Transverse colon (tissue), 4 donors: ENCODE data around the gene CRTC3. TPM values are rescaled to one million over a fixed set of nuclear protein-coding genes. Genes with fewer than 3 reads are reported as not detected.

Experiments
- DNase-seq: peaks from one replicate; pipeline ENCODE4 v3.0.0-alpha.2; 2019
- H3K27ac ChIP-seq, 4 donors: fragments of 200-600 bp; sonication (generic); 2 replicates each; pipeline ENCODE4 v1.5.1; 2016 to 2018; ENCODE audit warnings: inconsistent platforms in 4 of 4
- H3K27me3 ChIP-seq: fragments of 200-600 bp; sonication (generic); 2 replicates; pipeline ENCODE4 v1.5.1; 2017; ENCODE audit warnings: inconsistent platforms
- H3K36me3 ChIP-seq, 4 donors: fragments of 200-600 bp; sonication (generic); 2 replicates each; pipeline ENCODE4 v1.5.1; 2017 to 2019; ENCODE audit warnings: inconsistent platforms in 4 of 4
- H3K4me1 ChIP-seq, 4 donors: fragments of 200-600 bp; sonication (generic); 2 replicates each; pipeline ENCODE4 v1.5.1; 2017 to 2020; ENCODE audit warnings: inconsistent platforms in 4 of 4
- H3K4me3 ChIP-seq, 4 donors: fragments of 200-600 bp; sonication (generic); 1 replicate in 1 of 4; 2 replicates in 3 of 4; pipeline versions ENCODE4 v1.5.1 to v1.6.1; 2017 to 2019; ENCODE audit warnings: inconsistent platforms in 4 of 4
- H3K9me3 ChIP-seq, 2 donors: fragments of 200-600 bp; sonication (generic); 2 replicates each; pipeline ENCODE4 v1.5.1; 2017 to 2019; ENCODE audit warnings: inconsistent platforms in 2 of 2
- EP300 ChIP-seq: sonication (generic); formaldehyde crosslinking; IDR thresholded peaks from one replicate; pipeline ENCODE4 v1.6.1; 2017; ENCODE audit warnings: antibody characterized with exemption, low read depth
- POLR2A ChIP-seq: fragments of 450-650 bp; IDR thresholded peaks from one replicate; pipeline ENCODE4 v1.6.1; 2016; ENCODE audit warnings: antibody characterized with exemption, mild to moderate bottlenecking, moderate library complexity
- POLR2AphosphoS5 ChIP-seq, 3 donors: sonication (generic); formaldehyde crosslinking; IDR thresholded peaks; one replicate each; pipeline ENCODE4 v1.6.1; 2016; ENCODE audit warnings: antibody characterized with exemption in 3 of 3
- WGBS, 2 donors: methylation state at CpG; one replicate each; pipeline ENCODE4 v1.1.5; 2018; ENCODE audit warnings: low coverage in 1 of 2; 5-methylcytosine and 5-hydroxymethylcytosine counted together
- in situ Hi-C, 4 donors: fragments of 200-750 bp; cut with MboI; loops; one replicate each; pipeline versions ENCODE4 v1.15.0 to v1.15.1; 2017; ENCODE audit warnings: low sequenced_read_pairs in 3 of 4, low pct_ligation_motif_present in 1 of 4, low pct_unique_long_range_greater_than_20kb in 1 of 4
- intact Hi-C: fragments of 100-400 bp; cut with DNase I; formaldehyde crosslinking; loops from one replicate; pipeline ENCODE4 v1.15.1; 2023; ENCODE audit warnings: low total_unique reads
- total RNA-seq, 4 donors: library from RNA; depleted of rRNA; stranded (reverse); fragments of >200 nt; gene quantifications; one replicate each; pipeline ENCODE4 v1.1.0, GENCODE V29; 2016
- TF ChIP-seq, protein P1 (sequence below), 5 experiments: fragments of 200-600 bp in 3 of 5; fragments of 450-650 bp in 2 of 5; sonication (generic) in 3 of 5; IDR thresholded peaks; 1 replicate in 2 of 5; 2 replicates in 3 of 5; pipeline ENCODE4 v1.5.1; 2016 to 2017; ENCODE audit warnings: antibody characterized with exemption in 5 of 5, inconsistent platforms in 3 of 5, mild to moderate bottlenecking in 2 of 5, moderate library complexity in 1 of 5

Gene CRTC3
- total RNA-seq, 4 donors from 2014 or later, result 23.0 to 35.9 (median 24.1) TPM

DNA sequence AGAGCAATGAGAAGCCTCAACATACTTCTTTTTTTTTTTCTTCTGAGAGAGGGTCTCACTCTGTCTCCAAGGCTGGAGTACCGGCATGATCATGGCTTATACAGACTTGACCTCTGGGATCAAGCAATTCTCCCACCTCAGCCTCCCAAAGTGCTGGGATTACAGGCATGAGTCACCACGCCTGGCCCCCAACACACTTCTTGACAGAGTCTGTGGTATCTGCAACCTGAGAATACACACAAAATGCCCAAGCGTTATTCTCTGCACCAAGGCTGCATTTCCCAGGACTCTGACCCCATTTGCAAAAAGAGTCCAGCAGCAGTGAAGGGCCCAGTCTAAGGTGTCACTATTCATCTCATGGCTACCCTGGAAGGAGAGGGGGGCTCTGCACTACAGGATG, 144.8 kb downstream of the CRTC3 start:
- Histone ChIP-seq H3K4me3 (no peak overlapping the region), H3K9me3 (no peaks in the 10 kb centered on the region), H3K36me3 (no peaks in the 10 kb centered on the region), H3K27ac (no peak overlapping the region), H3K27me3 (no peaks in the 10 kb centered on the region), H3K4me1 (peaks cover 0 to 7% (median 2%) of the 10 kb centered on the region in 4 donors)
- intact Hi-C loops (no loop called here), in situ Hi-C loops (loop anchor here in 1 of 4 donors (25.0 kb wide), 1 partner anchor 213 kb away; the partner anchor contains the start of gene FES)
- DNase-seq, result no peak
- 89% methylated on average over 3 of the region's 3 CpGs; no CpG with 5 or more reads in 1 of the 2 donors for WGBS, 2 donors
- TF ChIP-seq POLR2AphosphoS5 (IDR thresholded peaks at IDR 0.05) (no peak), EP300 (no peak), POLR2A (no peak)
- TF ChIP-seq, protein P1, sequence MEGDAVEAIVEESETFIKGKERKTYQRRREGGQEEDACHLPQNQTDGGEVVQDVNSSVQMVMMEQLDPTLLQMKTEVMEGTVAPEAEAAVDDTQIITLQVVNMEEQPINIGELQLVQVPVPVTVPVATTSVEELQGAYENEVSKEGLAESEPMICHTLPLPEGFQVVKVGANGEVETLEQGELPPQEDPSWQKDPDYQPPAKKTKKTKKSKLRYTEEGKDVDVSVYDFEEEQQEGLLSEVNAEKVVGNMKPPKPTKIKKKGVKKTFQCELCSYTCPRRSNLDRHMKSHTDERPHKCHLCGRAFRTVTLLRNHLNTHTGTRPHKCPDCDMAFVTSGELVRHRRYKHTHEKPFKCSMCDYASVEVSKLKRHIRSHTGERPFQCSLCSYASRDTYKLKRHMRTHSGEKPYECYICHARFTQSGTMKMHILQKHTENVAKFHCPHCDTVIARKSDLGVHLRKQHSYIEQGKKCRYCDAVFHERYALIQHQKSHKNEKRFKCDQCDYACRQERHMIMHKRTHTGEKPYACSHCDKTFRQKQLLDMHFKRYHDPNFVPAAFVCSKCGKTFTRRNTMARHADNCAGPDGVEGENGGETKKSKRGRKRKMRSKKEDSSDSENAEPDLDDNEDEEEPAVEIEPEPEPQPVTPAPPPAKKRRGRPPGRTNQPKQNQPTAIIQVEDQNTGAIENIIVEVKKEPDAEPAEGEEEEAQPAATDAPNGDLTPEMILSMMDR (IDR thresholded peaks at IDR 0.05), result no peak

DNA sequence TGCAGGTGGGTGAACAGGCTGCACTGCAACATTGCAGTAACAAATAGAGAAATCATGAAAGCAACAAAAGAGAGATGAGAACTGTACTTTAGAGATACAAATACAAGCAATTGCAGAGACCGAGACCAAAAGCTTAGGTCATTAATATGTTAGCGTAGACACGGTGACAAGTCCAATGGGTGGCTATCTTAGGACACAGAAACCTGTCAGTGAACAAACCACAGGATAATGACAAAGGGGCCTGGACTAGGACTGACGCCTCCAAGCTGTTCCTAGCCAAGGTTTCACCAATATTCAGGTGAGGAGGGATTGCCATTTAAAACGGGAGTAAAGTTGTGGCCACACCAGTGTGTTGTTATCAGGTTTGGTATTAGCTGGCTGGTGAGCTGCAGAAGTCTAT, 145.7 kb downstream of the CRTC3 start:
- Histone ChIP-seq H3K27ac (no peak overlapping the region), H3K4me1 (peaks cover 0 to 7% (median 2%) of the 10 kb centered on the region in 4 donors), H3K4me3 (no peak overlapping the region), H3K27me3 (no peaks in the 10 kb centered on the region), H3K36me3 (no peaks in the 10 kb centered on the region), H3K9me3 (no peaks in the 10 kb centered on the region)
- intact Hi-C loops, result no loop called here
- in situ Hi-C loops, result no loop called here
- TF ChIP-seq, protein P1 (IDR thresholded peaks at IDR 0.05), result no peak
- TF ChIP-seq POLR2AphosphoS5 (IDR thresholded peaks at IDR 0.05) (no peak), EP300 (no peak), POLR2A (no peak)
- WGBS, 2 donors, result 89 to 94% methylated on average over 5 of the region's 5 CpGs
- no peak for DNase-seq

GRCh38 chr15:90677807-90678790, 148.4 kb downstream of the CRTC3 start:
- Histone ChIP-seq H3K27ac (no peak overlapping the region), H3K27me3 (no peaks in the 10 kb centered on the region), H3K9me3 (no peaks in the 10 kb centered on the region), H3K4me1 (peaks cover 0 to 7% (median 2%) of the 10 kb centered on the region in 4 donors), H3K36me3 (no peaks in the 10 kb centered on the region), H3K4me3 (no peak overlapping the region)
- in situ Hi-C loops, result no loop called here
- intact Hi-C loops, result no loop called here
- peak; percentile 25 for DNase-seq
- WGBS, 2 donors, result 65 to 71% methylated on average over 9 to 12 of the region's 12 CpGs
- TF ChIP-seq EP300 (no peak), POLR2A (no peak), POLR2AphosphoS5 (IDR thresholded peaks at IDR 0.05) (no peak)
- TF ChIP-seq, protein P1 (IDR thresholded peaks at IDR 0.05), result no peak

DNA sequence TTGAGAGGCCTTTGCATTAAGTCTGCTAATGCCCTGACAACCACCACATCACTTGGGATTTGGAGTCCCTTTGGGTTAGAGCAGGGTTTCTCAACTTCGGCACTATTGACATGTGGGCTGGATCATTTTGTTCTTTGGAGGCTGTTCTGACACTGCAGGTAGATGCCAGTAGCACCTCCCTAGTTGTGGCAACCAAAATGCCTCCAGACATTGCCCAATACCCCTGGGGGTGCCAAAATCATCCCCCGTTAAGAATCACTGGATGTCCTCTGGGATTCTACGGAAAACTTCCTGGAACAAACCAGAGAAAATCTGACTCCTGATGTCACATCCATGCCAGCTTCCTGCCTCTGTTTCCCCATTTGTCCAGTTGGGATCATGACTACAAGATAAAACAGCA, 150.2 kb downstream of the CRTC3 start:
- WGBS, 2 donors, result 92 to 100% methylated on average over 1 to 3 of the region's 3 CpGs
- intact Hi-C loops, result no loop called here

More for the DNA sequence above, 150.2 kb downstream of the CRTC3 start:
- H3K36me3 ChIP-seq, result no peaks in the 10 kb centered on the region
- no peak overlapping the region for H3K4me3 ChIP-seq
- H3K27ac ChIP-seq, result peak overlapping the region in 1 of 4 donors; percentile 33
- H3K4me1 ChIP-seq, result peaks cover 0 to 7% (median 2%) of the 10 kb centered on the region in 4 donors
- in situ Hi-C loops, result no loop called here
- TF ChIP-seq EP300 (no peak), POLR2A (no peak), POLR2AphosphoS5 (IDR thresholded peaks at IDR 0.05) (no peak)
- TF ChIP-seq, protein P1 (IDR thresholded peaks at IDR 0.05), result no peak
- DNase-seq, result no peak
- H3K9me3 ChIP-seq, result no peaks in the 10 kb centered on the region
- H3K27me3 ChIP-seq, result no peaks in the 10 kb centered on the region
